Calu3 (cell line): ENCODE measurements around the gene TAS1R2. TPM values are rescaled to one million over a fixed set of nuclear protein-coding genes. Genes with fewer than 3 reads are reported as not detected.

Experiments used
- BruUV-seq: library from RNA; stranded (reverse); fragments of 400-500 nt; replicated peaks from 2 replicates; lab custom pipeline; 2021; lab: Mats Ljungman, UMichigan
- CTCF ChIA-PET: fragments of 300-600 bp; sonication (Branson Sonifier 250); formaldehyde crosslinking; loops from one replicate; lab custom pipeline; 2022; ENCODE audit warnings: antibody characterized with exemption; lab: Charles Lee
- DNase-seq: peaks from one replicate; pipeline ENCODE4 v3.0.0; 2022
- H3K27ac Mint-ChIP-seq: one replicate; pipeline ENCODE4 v1.8.0; 2022; ENCODE audit warnings: mixed read lengths; ENCODE audit not compliant: unreplicated experiment
- H3K27me3 Mint-ChIP-seq: one replicate; pipeline ENCODE4 v1.8.0; 2022; ENCODE audit warnings: mixed read lengths; ENCODE audit not compliant: unreplicated experiment
- H3K36me3 Mint-ChIP-seq: one replicate; pipeline ENCODE4 v1.8.0; 2022; ENCODE audit warnings: mild to moderate bottlenecking, moderate library complexity, mixed read lengths; ENCODE audit not compliant: insufficient read depth, unreplicated experiment
- H3K4me1 Mint-ChIP-seq: one replicate; pipeline ENCODE4 v1.8.0; 2022; ENCODE audit warnings: mild to moderate bottlenecking, low read depth, mixed read lengths; ENCODE audit not compliant: unreplicated experiment
- H3K4me3 Mint-ChIP-seq: one replicate; pipeline ENCODE4 v1.8.0; 2022; ENCODE audit warnings: mild to moderate bottlenecking, low read depth, moderate library complexity, mixed read lengths; ENCODE audit not compliant: unreplicated experiment
- H3K9me3 Mint-ChIP-seq: one replicate; pipeline ENCODE4 v1.8.0; 2022; ENCODE audit warnings: low read depth, mixed read lengths; ENCODE audit not compliant: unreplicated experiment
- CTCF ChIP-seq: fragments of 200-600 bp; IDR thresholded peaks from one replicate; pipeline ENCODE4 v1.8.0; 2022; ENCODE audit warnings: antibody characterized with exemption; ENCODE audit not compliant: unreplicated experiment
- intact Hi-C: fragments of 100-400 bp; cut with micrococcal nuclease; formaldehyde crosslinking; loops from one replicate; pipeline ENCODE4 v1.10.0; 2022; ENCODE audit not compliant: unreplicated experiment
- total RNA-seq: library from RNA; stranded (reverse); gene quantifications from 2 replicates; pipeline ENCODE4 v1.2.3, GENCODE V29; 2022

The TAS1R2 gene
- total RNA-seq, 1 experiment from 2014 or later: not detected

- peaks cover 40% of the 10 kb centered on the region for H3K27me3 Mint-ChIP-seq
- DNase-seq: no peak
- intact Hi-C loops: no loop called here
- no peak overlapping the region for H3K4me3 Mint-ChIP-seq
- H3K36me3 Mint-ChIP-seq: no peaks in the 10 kb centered on the region
- H3K9me3 Mint-ChIP-seq: peaks cover 3% of the 10 kb centered on the region
- no peak overlapping the region for H3K27ac Mint-ChIP-seq
- H3K4me1 Mint-ChIP-seq: no peaks in the 10 kb centered on the region
- CTCF ChIA-PET: no interaction called here
- TF ChIP-seq CTCF: no peak
- BruUV-seq: no TSS peak
Observed at GRCh38 chr1:18829671-18830070, 29.8 kb downstream of the TAS1R2 start.

GRCh38 chr1:18828224-18828623, 31.2 kb downstream of the TAS1R2 start:
- no peak for DNase-seq
- Mint-ChIP-seq H3K4me3 (no peak overlapping the region), H3K4me1 (no peaks in the 10 kb centered on the region), H3K27me3 (peaks cover 54% of the 10 kb centered on the region), H3K27ac (no peak overlapping the region), H3K36me3 (no peaks in the 10 kb centered on the region), H3K9me3 (peaks cover 3% of the 10 kb centered on the region)
- no peak for TF ChIP-seq CTCF
- intact Hi-C loops: no loop called here
- CTCF ChIA-PET: no interaction called here
- BruUV-seq: no TSS peak

GRCh38 chr1:18823438-18823837, 36.0 kb downstream of the TAS1R2 start:
- H3K27me3 Mint-ChIP-seq: peaks cover 88% of the 10 kb centered on the region
- intact Hi-C loops: no loop called here
- no peak overlapping the region for H3K4me3 Mint-ChIP-seq
- H3K4me1 Mint-ChIP-seq: no peaks in the 10 kb centered on the region
- TF ChIP-seq CTCF: no peak
- CTCF ChIA-PET: interaction anchor here (0.7 to 1.9 kb wide), 2 partner anchors 142 to 226 kb away, joined by 5 to 6 read pairs; no protein-coding TSS in a partner anchor
- BruUV-seq: no TSS peak
- peaks cover 3% of the 10 kb centered on the region for H3K9me3 Mint-ChIP-seq
- H3K36me3 Mint-ChIP-seq: no peaks in the 10 kb centered on the region
- no peak overlapping the region for H3K27ac Mint-ChIP-seq
- DNase-seq: no peak

- Mint-ChIP-seq H3K27me3 (peaks cover 88% of the 10 kb centered on the region), H3K36me3 (no peaks in the 10 kb centered on the region), H3K27ac (no peak overlapping the region), H3K4me1 (no peaks in the 10 kb centered on the region), H3K4me3 (no peak overlapping the region), H3K9me3 (peaks cover 3% of the 10 kb centered on the region)
- peak; percentile 66 for TF ChIP-seq CTCF
- intact Hi-C loops: loop anchor here (1.0 kb wide), 1 partner anchor 224 kb away; no protein-coding TSS in a partner anchor
- CTCF ChIA-PET: interaction anchor here (1.0 to 1.9 kb wide), 1 partner anchor 224 kb away, joined by 6 to 9 read pairs; no protein-coding TSS in a partner anchor
- DNase-seq: peak; percentile 79
- no TSS peak for BruUV-seq
Observed at GRCh38 chr1:18820791-18821641, 38.4 kb downstream of the TAS1R2 start.
